Measurements from ENCODE around the gene INSRR. TPM values are rescaled to one million over a fixed set of nuclear protein-coding genes. Genes with fewer than 3 reads are reported as not detected.

The INSRR gene
- total RNA-seq, 1 experiment from 2014 or later = not detected

DNA sequence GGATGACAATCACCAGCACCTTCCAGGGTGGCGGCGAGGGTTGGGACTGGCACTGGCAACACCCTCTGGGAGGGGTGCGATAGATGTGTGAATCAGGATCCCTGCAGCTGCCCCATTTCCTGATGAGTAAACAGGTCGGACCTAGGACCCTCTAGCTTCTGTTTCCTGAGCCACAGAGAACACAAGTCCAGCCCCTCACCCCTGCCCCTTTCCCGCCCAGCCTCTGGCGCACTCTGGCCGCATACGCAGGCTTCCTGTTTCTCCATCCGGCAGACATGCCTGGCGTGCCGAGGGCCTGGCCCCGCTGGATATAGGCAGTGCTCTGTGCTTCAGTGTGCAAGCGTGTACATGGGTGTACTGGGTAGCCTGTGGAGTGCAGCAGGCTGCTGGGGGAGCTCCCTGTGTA lies 39.2 kb upstream of the INSRR start:
- CTCF ChIA-PET = interaction anchor here (1.0 kb wide), 1 partner anchor 9 kb away, joined by 3 read pairs; no protein-coding TSS in a partner anchor

DNA sequence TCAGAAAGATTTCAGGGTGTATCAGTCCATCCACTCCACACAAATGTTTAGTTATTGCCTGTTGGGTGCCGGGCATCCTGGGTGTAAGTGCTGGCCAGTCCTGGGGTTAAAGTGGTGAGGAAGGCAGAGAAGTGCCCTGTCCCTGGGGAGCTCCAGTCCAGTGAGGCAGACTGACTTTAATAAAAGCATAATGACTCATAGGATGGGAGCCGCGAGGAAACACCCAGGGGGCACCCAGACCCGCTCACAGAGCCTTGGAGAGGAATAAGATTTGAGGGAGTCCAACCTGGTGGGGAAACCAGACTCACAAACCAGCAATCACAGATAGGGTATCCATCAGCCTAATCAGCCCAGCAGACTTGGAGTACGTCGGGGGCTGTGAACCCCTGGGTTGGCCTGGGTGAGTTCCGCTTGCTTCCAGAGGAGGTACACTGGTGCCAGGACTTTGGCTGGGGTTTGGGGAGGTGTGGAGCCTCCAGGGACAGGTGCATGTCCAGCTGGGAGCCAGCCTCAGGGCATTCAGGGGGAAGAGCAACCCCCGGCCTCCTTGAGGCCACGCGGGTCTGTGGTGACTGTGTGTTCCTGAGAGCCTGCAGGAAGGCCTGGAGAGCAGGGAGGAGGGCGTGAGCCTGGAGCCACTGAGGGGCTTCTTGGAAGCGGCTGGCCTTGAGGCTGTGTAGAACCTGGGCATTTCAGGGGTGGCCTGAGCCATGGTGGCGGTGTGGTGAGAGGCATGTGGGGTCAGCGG lies 38.3 kb upstream of the INSRR start:
- ChIA-PET CTCF (interaction anchor here (0.6 to 0.9 kb wide), 2 partner anchors 31 to 38 kb away, joined by 3 read pairs; partner anchors contain the start of gene INSRR), POLR2A (ENCODE audit: unreplicated experiment) (interaction anchor here (0.7 to 1.0 kb wide), 3 partner anchors 169 to 236 kb away, joined by 3 to 10 read pairs (median 8); partner anchors contain the start of genes ISG20L2 and METTL25B)
- Histone ChIP-seq H3K79me2 (ENCODE audit: low read depth) (no peaks in the 10 kb centered on the region), H2AFZ (no peak overlapping the region), H3K36me3 (ENCODE audit: low read depth) (no peaks in the 10 kb centered on the region), H4K20me1 (ENCODE audit: insufficient read depth) (no peaks in the 10 kb centered on the region), H3K9me2 (ENCODE audit: insufficient read depth) (no peaks in the 10 kb centered on the region), H3K4me1 (replicated peaks; ENCODE audit: insufficient read depth) (peaks cover 39% of the 10 kb centered on the region), H3K27me3 (ENCODE audit: insufficient read depth, low read depth) (no peaks in the 10 kb centered on the region), H3K4me2 (peak overlapping the region; percentile 77), H3K4me3 (peak overlapping the region; percentile 37; the same call in 1 of the 2 replicates), H3F3A (ENCODE audit: insufficient read depth, low read depth) (peaks cover 23% of the 10 kb centered on the region), H3K9me3 (ENCODE audit: insufficient read depth, low read depth) (no peaks in the 10 kb centered on the region), H3K27ac (peak overlapping the region; percentile 92)
- TSS peak; percentile 81 for BruUV-seq (replicated peaks)
- intact Hi-C loops (cut with micrococcal nuclease; ENCODE audit: unreplicated experiment) = loop anchor here (10.0 kb wide), 1 partner anchor 178 kb away; no protein-coding TSS in a partner anchor
- TF ChIP-seq EZH2 (IDR thresholded peaks at IDR 0.05; ENCODE audit: low read depth) = no peak
- TF ChIP-seq, protein P1, sequence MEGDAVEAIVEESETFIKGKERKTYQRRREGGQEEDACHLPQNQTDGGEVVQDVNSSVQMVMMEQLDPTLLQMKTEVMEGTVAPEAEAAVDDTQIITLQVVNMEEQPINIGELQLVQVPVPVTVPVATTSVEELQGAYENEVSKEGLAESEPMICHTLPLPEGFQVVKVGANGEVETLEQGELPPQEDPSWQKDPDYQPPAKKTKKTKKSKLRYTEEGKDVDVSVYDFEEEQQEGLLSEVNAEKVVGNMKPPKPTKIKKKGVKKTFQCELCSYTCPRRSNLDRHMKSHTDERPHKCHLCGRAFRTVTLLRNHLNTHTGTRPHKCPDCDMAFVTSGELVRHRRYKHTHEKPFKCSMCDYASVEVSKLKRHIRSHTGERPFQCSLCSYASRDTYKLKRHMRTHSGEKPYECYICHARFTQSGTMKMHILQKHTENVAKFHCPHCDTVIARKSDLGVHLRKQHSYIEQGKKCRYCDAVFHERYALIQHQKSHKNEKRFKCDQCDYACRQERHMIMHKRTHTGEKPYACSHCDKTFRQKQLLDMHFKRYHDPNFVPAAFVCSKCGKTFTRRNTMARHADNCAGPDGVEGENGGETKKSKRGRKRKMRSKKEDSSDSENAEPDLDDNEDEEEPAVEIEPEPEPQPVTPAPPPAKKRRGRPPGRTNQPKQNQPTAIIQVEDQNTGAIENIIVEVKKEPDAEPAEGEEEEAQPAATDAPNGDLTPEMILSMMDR (conservative IDR thresholded peaks at IDR 0.05) = no peak
- DNase-seq = peak; percentile 54 to 66

More for the DNA sequence above, 39.2 kb upstream of the INSRR start:
- no peaks in the 10 kb centered on the region for H3K27me3 ChIP-seq (ENCODE audit: insufficient read depth, low read depth)
- no peaks in the 10 kb centered on the region for H3K9me3 ChIP-seq (ENCODE audit: insufficient read depth, low read depth)
- H3K4me1 ChIP-seq (replicated peaks; ENCODE audit: insufficient read depth) = peaks cover 39% of the 10 kb centered on the region
- no peak overlapping the region for H3K4me3 ChIP-seq
- intact Hi-C loops (cut with micrococcal nuclease; ENCODE audit: unreplicated experiment) = loop anchor here (1.0 to 10.0 kb wide), 2 partner anchors 150 to 177 kb away; no protein-coding TSS in a partner anchor
- H3F3A ChIP-seq (ENCODE audit: insufficient read depth, low read depth) = peaks cover 23% of the 10 kb centered on the region
- H3K9me2 ChIP-seq (ENCODE audit: insufficient read depth) = no peaks in the 10 kb centered on the region
- DNase-seq = peak in 1 of 2 experiments; percentile 60
- peak overlapping the region; percentile 77; the same call in 1 of the 2 replicates for H3K4me2 ChIP-seq
- H3K27ac ChIP-seq = peak overlapping the region; percentile 92; the same call in 1 of the 2 replicates
- no peaks in the 10 kb centered on the region for H4K20me1 ChIP-seq (ENCODE audit: insufficient read depth)
- H2AFZ ChIP-seq = no peak overlapping the region
- POLR2A ChIA-PET (ENCODE audit: unreplicated experiment) = interaction anchor here (0.8 kb wide), 1 partner anchor 176 kb away, joined by 10 read pairs; no protein-coding TSS in a partner anchor
- H3K79me2 ChIP-seq (ENCODE audit: low read depth) = no peaks in the 10 kb centered on the region
- no TSS peak for BruUV-seq (replicated peaks)
- no peak for TF ChIP-seq EZH2 (IDR thresholded peaks at IDR 0.05; ENCODE audit: low read depth)
- TF ChIP-seq, protein P1 (conservative IDR thresholded peaks at IDR 0.05) = no peak
- no peaks in the 10 kb centered on the region for H3K36me3 ChIP-seq (ENCODE audit: low read depth)

DNA sequence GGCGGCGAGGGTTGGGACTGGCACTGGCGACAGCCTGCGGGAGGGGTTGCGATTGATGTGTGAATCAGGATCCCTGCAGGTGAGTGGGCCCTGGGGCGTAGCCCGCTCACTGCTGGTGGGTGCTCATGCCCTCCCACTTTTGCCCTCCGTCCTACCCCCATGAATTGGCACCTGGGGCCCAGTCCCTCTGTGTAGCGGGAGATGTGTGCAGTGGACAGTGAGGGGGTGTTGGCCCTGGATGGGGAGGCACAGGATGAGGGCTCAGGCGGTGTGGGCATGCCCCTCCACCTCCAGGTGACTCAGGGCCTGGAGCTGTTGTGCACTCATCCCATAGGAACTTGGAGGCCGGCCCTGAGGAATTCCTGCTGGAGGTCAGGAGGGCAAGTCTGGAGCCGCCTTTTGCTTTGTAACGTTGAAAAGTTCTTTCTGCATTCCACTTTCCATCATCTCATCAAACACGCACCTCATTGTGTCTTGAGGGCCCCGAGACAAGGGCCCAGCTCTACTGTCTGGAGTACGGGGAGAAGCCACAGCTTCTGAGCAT lies 37.6 kb upstream of the INSRR start:
- H3K27me3 ChIP-seq (ENCODE audit: insufficient read depth, low read depth) = peaks cover 2% of the 10 kb centered on the region; the same call in 1 of the 2 replicates
- H3K9me3 ChIP-seq (ENCODE audit: insufficient read depth, low read depth) = no peaks in the 10 kb centered on the region
- H3K4me2 ChIP-seq = peak overlapping the region; percentile 77
- no peaks in the 10 kb centered on the region for H3K36me3 ChIP-seq (ENCODE audit: low read depth)
- no peaks in the 10 kb centered on the region for H4K20me1 ChIP-seq (ENCODE audit: insufficient read depth)
- peaks cover 39% of the 10 kb centered on the region for H3K4me1 ChIP-seq (replicated peaks; ENCODE audit: insufficient read depth)
- H3K9me2 ChIP-seq (ENCODE audit: insufficient read depth) = no peaks in the 10 kb centered on the region
- ChIA-PET CTCF (interaction anchor here (0.6 to 0.9 kb wide), 2 partner anchors 31 to 38 kb away, joined by 3 read pairs; partner anchors contain the start of gene INSRR), POLR2A (ENCODE audit: unreplicated experiment) (interaction anchor here (0.7 to 1.0 kb wide), 3 partner anchors 12 to 236 kb away, joined by 3 to 8 read pairs (median 4); partner anchors contain the start of genes ISG20L2 and METTL25B)
- peak overlapping the region; percentile 37; the same call in 1 of the 2 replicates for H3K4me3 ChIP-seq
- no peaks in the 10 kb centered on the region for H3K79me2 ChIP-seq (ENCODE audit: low read depth)
- no TSS peak for BruUV-seq (replicated peaks)
- H3K27ac ChIP-seq = peak overlapping the region; percentile 92
- intact Hi-C loops (cut with micrococcal nuclease; ENCODE audit: unreplicated experiment) = loop anchor here (10.0 kb wide), 1 partner anchor 178 kb away; no protein-coding TSS in a partner anchor
- DNase-seq = peak; percentile 90 to 91
- H2AFZ ChIP-seq = no peak overlapping the region
- peaks cover 24% of the 10 kb centered on the region for H3F3A ChIP-seq (ENCODE audit: insufficient read depth, low read depth)
- TF ChIP-seq EZH2 (IDR thresholded peaks at IDR 0.05; ENCODE audit: low read depth) = no peak
- TF ChIP-seq, protein P1 (conservative IDR thresholded peaks at IDR 0.05) = no peak

Measured in PC-9 (cell line).